ENCODE measurements around the gene SIL1. TPM values are rescaled to one million over a fixed set of nuclear protein-coding genes. Genes with fewer than 3 reads are reported as not detected.

SIL1 gene
- total RNA-seq, 1 donor from 2014 or later = 40.9 TPM

GRCh38 chr5:139121120-139121519 is 77.0 kb downstream of the SIL1 start:
- H3K36me3 Mint-ChIP-seq = peaks cover 3% of the 10 kb centered on the region
- no peak overlapping the region for H3K4me3 Mint-ChIP-seq
- no peaks in the 10 kb centered on the region for H3K27me3 Mint-ChIP-seq
- H3K9me3 Mint-ChIP-seq = no peaks in the 10 kb centered on the region
- H3K4me1 Mint-ChIP-seq (ENCODE audit: unreplicated experiment) = no peaks in the 10 kb centered on the region
- TF ChIP-seq CTCF (conservative IDR thresholded peaks at IDR 0.05) = no peak
- DNase-seq (ENCODE audit: extremely low spot score, unreplicated experiment) = no peak
- no peak overlapping the region for H3K27ac Mint-ChIP-seq

GRCh38 chr5:139120521-139120920 is 77.6 kb downstream of the SIL1 start:
- H3K27me3 Mint-ChIP-seq = no peaks in the 10 kb centered on the region
- H3K4me1 Mint-ChIP-seq (ENCODE audit: unreplicated experiment) = no peaks in the 10 kb centered on the region
- no peak overlapping the region for H3K4me3 Mint-ChIP-seq
- DNase-seq (ENCODE audit: extremely low spot score, unreplicated experiment) = no peak
- peaks cover 6% of the 10 kb centered on the region for H3K36me3 Mint-ChIP-seq
- no peak overlapping the region for H3K27ac Mint-ChIP-seq
- H3K9me3 Mint-ChIP-seq = no peaks in the 10 kb centered on the region
- no peak for TF ChIP-seq CTCF (conservative IDR thresholded peaks at IDR 0.05)

- Mint-ChIP-seq H3K36me3 (peaks cover 7% of the 10 kb centered on the region), H3K4me3 (no peak overlapping the region), H3K27me3 (no peaks in the 10 kb centered on the region), H3K4me1 (ENCODE audit: unreplicated experiment) (no peaks in the 10 kb centered on the region), H3K27ac (no peak overlapping the region), H3K9me3 (no peaks in the 10 kb centered on the region)
- DNase-seq (ENCODE audit: extremely low spot score, unreplicated experiment) = no peak
- TF ChIP-seq CTCF (conservative IDR thresholded peaks at IDR 0.05) = no peak
Observed at GRCh38 chr5:139118804-139119203, 79.4 kb downstream of the SIL1 start.

- Mint-ChIP-seq H3K9me3 (peaks cover 5% of the 10 kb centered on the region), H3K27me3 (no peaks in the 10 kb centered on the region), H3K4me1 (ENCODE audit: unreplicated experiment) (no peaks in the 10 kb centered on the region), H3K27ac (no peak overlapping the region), H3K36me3 (peaks cover 13% of the 10 kb centered on the region), H3K4me3 (no peak overlapping the region)
- TF ChIP-seq CTCF (conservative IDR thresholded peaks at IDR 0.05) = no peak
- DNase-seq (ENCODE audit: extremely low spot score, unreplicated experiment) = no peak
Observed at GRCh38 chr5:139117342-139117884, 80.8 kb downstream of the SIL1 start.

- TF ChIP-seq CTCF (conservative IDR thresholded peaks at IDR 0.05) = no peak
- Mint-ChIP-seq H3K27me3 (no peaks in the 10 kb centered on the region), H3K36me3 (peaks cover 17% of the 10 kb centered on the region), H3K4me1 (ENCODE audit: unreplicated experiment) (no peaks in the 10 kb centered on the region), H3K4me3 (no peak overlapping the region), H3K9me3 (peaks cover 5% of the 10 kb centered on the region), H3K27ac (peak overlapping the region; percentile 31)
- no peak for DNase-seq (ENCODE audit: extremely low spot score, unreplicated experiment)
Observed at GRCh38 chr5:139116100-139116655, 82.0 kb downstream of the SIL1 start.

Measured in type B pancreatic cell (in vitro differentiated cells).